ENCODE results near the gene AVEN.

- TF ChIP-seq GATA2 (IDR thresholded peaks at IDR 0.05; ENCODE audit: low read depth, low read length) (no peak), GATA3 (IDR thresholded peaks at IDR 0.05; ENCODE audit: low read depth, low read length) (no peak)
These were observed 17.9 kb upstream of the AVEN start for GRCh38 chr15:34056911-34057310.
